SJCRH30 (cell line): Measurements from ENCODE around the gene HLA-DRB1. TPM values are rescaled to one million over a fixed set of nuclear protein-coding genes. Genes with fewer than 3 reads are reported as not detected.
"Not testable (repeated sequence)": the region's sequence is repeated elsewhere in the genome, so short reads cannot be mapped to it uniquely, and the experiment has no call there.

Source experiments
- DNase-seq, 2 experiments: peaks; one replicate each; pipeline ENCODE4 v3.0.0-alpha.2; 2015 to 2020
- H3K27ac ChIP-seq: fragments of 250-450 bp; sonication (Bioruptor Pico); 2 replicates; pipeline ENCODE4 v1.5.1; 2020; ENCODE audit warnings: mild to moderate bottlenecking, moderate library complexity
- H3K27me3 ChIP-seq: fragments of 250-450 bp; sonication (Bioruptor Pico); 2 replicates; pipeline ENCODE4 v1.5.1; 2020; ENCODE audit warnings: mild to moderate bottlenecking, moderate library complexity
- H3K36me3 ChIP-seq: fragments of 250-450 bp; sonication (Bioruptor Pico); 2 replicates; pipeline ENCODE4 v1.5.1; 2020; ENCODE audit warnings: mild to moderate bottlenecking, moderate library complexity
- H3K4me1 ChIP-seq: fragments of 250-450 bp; sonication (Bioruptor Pico); 2 replicates; pipeline ENCODE4 v1.5.1; 2020; ENCODE audit warnings: mild to moderate bottlenecking, moderate library complexity
- H3K4me3 ChIP-seq: fragments of 250-450 bp; sonication (Bioruptor Pico); 2 replicates; pipeline ENCODE4 v1.5.1; 2020; ENCODE audit warnings: mild to moderate bottlenecking, moderate library complexity
- H3K9me3 ChIP-seq: fragments of 250-450 bp; sonication (Bioruptor Pico); replicated peaks from 2 replicates; pipeline ENCODE4 v1.5.1; 2020; ENCODE audit warnings: mild to moderate bottlenecking, moderate library complexity
- total RNA-seq: library from RNA; depleted of rRNA; stranded (reverse); fragments of >200 nt; shearing (Covaris generic); gene quantifications from 2 replicates; pipeline ENCODE4 v1.2.3, GENCODE V29; 2014

HLA-DRB1 gene
- total RNA-seq, 1 experiment from 2014 or later: not detected

GRCh38 chr6:32590713-32591112 lies 1.1 kb upstream of the HLA-DRB1 start:
- not testable (repeated sequence) for H3K4me3 ChIP-seq, H3K36me3 ChIP-seq, H3K27me3 ChIP-seq, H3K9me3 ChIP-seq, H3K4me1 ChIP-seq, H3K27ac ChIP-seq, DNase-seq

GRCh38 chr6:32588156-32588555 lies 1.5 kb downstream of the HLA-DRB1 start:
- Histone ChIP-seq H3K4me3 (no peak overlapping the region), H3K4me1 (no peaks in the 10 kb centered on the region), H3K27ac (no peak overlapping the region), H3K27me3 (no peaks in the 10 kb centered on the region), H3K36me3 (no peaks in the 10 kb centered on the region), H3K9me3 (no peaks in the 10 kb centered on the region)
- DNase-seq: no peak

GRCh38 chr6:32583527-32583898 lies 6.1 kb downstream of the HLA-DRB1 start:
- Histone ChIP-seq H3K9me3 (no peaks in the 10 kb centered on the region), H3K4me1 (no peaks in the 10 kb centered on the region), H3K36me3 (no peaks in the 10 kb centered on the region), H3K27me3 (no peaks in the 10 kb centered on the region), H3K4me3 (no peak overlapping the region), H3K27ac (no peak overlapping the region)
- no peak for DNase-seq

GRCh38 chr6:32581315-32582095 lies 8.1 kb downstream of the HLA-DRB1 start:
- Histone ChIP-seq H3K4me1 (no peaks in the 10 kb centered on the region), H3K36me3 (no peaks in the 10 kb centered on the region)
- DNase-seq: no peak

GRCh38 chr6:32580593-32580992 lies 9.1 kb downstream of the HLA-DRB1 start:
- Histone ChIP-seq H3K4me1 (no peaks in the 10 kb centered on the region), H3K27ac (no peak overlapping the region), H3K36me3 (no peaks in the 10 kb centered on the region), H3K9me3 (no peaks in the 10 kb centered on the region), H3K4me3 (no peak overlapping the region), H3K27me3 (no peaks in the 10 kb centered on the region)
- no peak for DNase-seq

More at GRCh38 chr6:32581315-32582095, 8.1 kb downstream of the HLA-DRB1 start:
- no peak overlapping the region for H3K27ac ChIP-seq
- no peaks in the 10 kb centered on the region for H3K9me3 ChIP-seq
- H3K4me3 ChIP-seq: no peak overlapping the region
- H3K27me3 ChIP-seq: no peaks in the 10 kb centered on the region

- Histone ChIP-seq H3K27me3 (no peaks in the 10 kb centered on the region), H3K9me3 (no peaks in the 10 kb centered on the region), H3K36me3 (no peaks in the 10 kb centered on the region), H3K4me1 (no peaks in the 10 kb centered on the region), H3K4me3 (no peak overlapping the region), H3K27ac (no peak overlapping the region)
- no peak for DNase-seq
Measured at GRCh38 chr6:32578962-32579361, 10.7 kb downstream of the HLA-DRB1 start.

GRCh38 chr6:32577493-32577892 lies 12.2 kb downstream of the HLA-DRB1 start:
- not testable (repeated sequence) for H3K9me3 ChIP-seq, H3K27me3 ChIP-seq, H3K27ac ChIP-seq, DNase-seq, H3K4me1 ChIP-seq, H3K4me3 ChIP-seq, H3K36me3 ChIP-seq

- H3K4me1 ChIP-seq: no peaks in the 10 kb centered on the region
- no peak for DNase-seq
- no peaks in the 10 kb centered on the region for H3K9me3 ChIP-seq
- no peaks in the 10 kb centered on the region for H3K36me3 ChIP-seq
- H3K27ac ChIP-seq: no peak overlapping the region
- no peaks in the 10 kb centered on the region for H3K27me3 ChIP-seq
- H3K4me3 ChIP-seq: no peak overlapping the region
Measured at GRCh38 chr6:32576250-32576649, 13.4 kb downstream of the HLA-DRB1 start.

GRCh38 chr6:32570363-32570905 lies 19.2 kb downstream of the HLA-DRB1 start:
- Histone ChIP-seq H3K27ac (no peak overlapping the region), H3K4me1 (no peaks in the 10 kb centered on the region), H3K9me3 (no peaks in the 10 kb centered on the region), H3K27me3 (no peaks in the 10 kb centered on the region), H3K36me3 (no peaks in the 10 kb centered on the region), H3K4me3 (no peak overlapping the region)
- DNase-seq: no peak

GRCh38 chr6:32568561-32568960 lies 21.1 kb downstream of the HLA-DRB1 start:
- H3K4me3 ChIP-seq: no peak overlapping the region
- no peaks in the 10 kb centered on the region for H3K36me3 ChIP-seq
- no peaks in the 10 kb centered on the region for H3K4me1 ChIP-seq
- no peak for DNase-seq
- no peak overlapping the region for H3K27ac ChIP-seq
- H3K9me3 ChIP-seq: no peaks in the 10 kb centered on the region
- no peaks in the 10 kb centered on the region for H3K27me3 ChIP-seq

GRCh38 chr6:32566957-32567356 lies 22.7 kb downstream of the HLA-DRB1 start:
- Histone ChIP-seq H3K4me1 (no peaks in the 10 kb centered on the region), H3K9me3 (no peaks in the 10 kb centered on the region), H3K27ac (no peak overlapping the region), H3K27me3 (no peaks in the 10 kb centered on the region), H3K36me3 (no peaks in the 10 kb centered on the region), H3K4me3 (no peak overlapping the region)
- no peak for DNase-seq

- H3K9me3 ChIP-seq: no peaks in the 10 kb centered on the region
- no peaks in the 10 kb centered on the region for H3K36me3 ChIP-seq
- no peak overlapping the region for H3K4me3 ChIP-seq
- H3K4me1 ChIP-seq: no peaks in the 10 kb centered on the region
- H3K27ac ChIP-seq: no peak overlapping the region
- no peaks in the 10 kb centered on the region for H3K27me3 ChIP-seq
- no peak for DNase-seq
Measured at GRCh38 chr6:32565511-32565910, 24.1 kb downstream of the HLA-DRB1 start.

GRCh38 chr6:32562940-32563339 lies 26.7 kb downstream of the HLA-DRB1 start:
- Histone ChIP-seq H3K9me3 (no peaks in the 10 kb centered on the region), H3K27ac (no peak overlapping the region)
- no peak for DNase-seq

GRCh38 chr6:32559747-32560146 lies 29.9 kb downstream of the HLA-DRB1 start:
- DNase-seq: no peak
- no peak overlapping the region for H3K4me3 ChIP-seq
- no peaks in the 10 kb centered on the region for H3K9me3 ChIP-seq
- H3K27me3 ChIP-seq: no peaks in the 10 kb centered on the region
- no peaks in the 10 kb centered on the region for H3K36me3 ChIP-seq
- H3K27ac ChIP-seq: no peak overlapping the region
- H3K4me1 ChIP-seq: no peaks in the 10 kb centered on the region

More at GRCh38 chr6:32562940-32563339, 26.7 kb downstream of the HLA-DRB1 start:
- Histone ChIP-seq H3K36me3 (no peaks in the 10 kb centered on the region), H3K4me3 (no peak overlapping the region), H3K27me3 (no peaks in the 10 kb centered on the region), H3K4me1 (no peaks in the 10 kb centered on the region)

- Histone ChIP-seq H3K27ac (no peak overlapping the region), H3K4me1 (no peaks in the 10 kb centered on the region), H3K4me3 (no peak overlapping the region), H3K36me3 (no peaks in the 10 kb centered on the region), H3K9me3 (no peaks in the 10 kb centered on the region), H3K27me3 (no peaks in the 10 kb centered on the region)
- no peak for DNase-seq
Measured at GRCh38 chr6:32558426-32559057, 31.1 kb downstream of the HLA-DRB1 start.
